ENCODE measurements around the gene TUBB.

- no peak for TF ChIP-seq EZH2phosphoT487 (IDR thresholded peaks at IDR 0.05; ENCODE audit: low read length)
- TF ChIP-seq, protein P1, sequence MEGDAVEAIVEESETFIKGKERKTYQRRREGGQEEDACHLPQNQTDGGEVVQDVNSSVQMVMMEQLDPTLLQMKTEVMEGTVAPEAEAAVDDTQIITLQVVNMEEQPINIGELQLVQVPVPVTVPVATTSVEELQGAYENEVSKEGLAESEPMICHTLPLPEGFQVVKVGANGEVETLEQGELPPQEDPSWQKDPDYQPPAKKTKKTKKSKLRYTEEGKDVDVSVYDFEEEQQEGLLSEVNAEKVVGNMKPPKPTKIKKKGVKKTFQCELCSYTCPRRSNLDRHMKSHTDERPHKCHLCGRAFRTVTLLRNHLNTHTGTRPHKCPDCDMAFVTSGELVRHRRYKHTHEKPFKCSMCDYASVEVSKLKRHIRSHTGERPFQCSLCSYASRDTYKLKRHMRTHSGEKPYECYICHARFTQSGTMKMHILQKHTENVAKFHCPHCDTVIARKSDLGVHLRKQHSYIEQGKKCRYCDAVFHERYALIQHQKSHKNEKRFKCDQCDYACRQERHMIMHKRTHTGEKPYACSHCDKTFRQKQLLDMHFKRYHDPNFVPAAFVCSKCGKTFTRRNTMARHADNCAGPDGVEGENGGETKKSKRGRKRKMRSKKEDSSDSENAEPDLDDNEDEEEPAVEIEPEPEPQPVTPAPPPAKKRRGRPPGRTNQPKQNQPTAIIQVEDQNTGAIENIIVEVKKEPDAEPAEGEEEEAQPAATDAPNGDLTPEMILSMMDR (IDR thresholded peaks at IDR 0.05; ENCODE audit: low read length) = no peak
These were observed 27.1 kb downstream of the TUBB start for GRCh38 chr6:30747300-30747687.
